ENCODE data around the gene OGFOD3.
"Not testable (repeated sequence)": the region's sequence is repeated elsewhere in the genome, so short reads cannot be mapped to it uniquely, and the experiment has no call there.

Gene OGFOD3

GRCh38 chr17:82372249-82373071, 45.9 kb downstream of the OGFOD3 start:
- DNase-seq = no peak

- no peak for DNase-seq
Observed at GRCh38 chr17:82371333-82372248, 46.8 kb downstream of the OGFOD3 start, which contains the start of gene UTS2R. Gene UTS2R, plus strand, starts transcription at chr17:82371765. Its CDS starts 2,560 bp downstream, at chr17:82374325.

GRCh38 chr17:82370471-82371332, 47.7 kb downstream of the OGFOD3 start:
- peak in 1 of 5 donors; percentile 45 for DNase-seq

- DNase-seq = no peak
Observed at GRCh38 chr17:82369211-82369610, 49.2 kb downstream of the OGFOD3 start.

GRCh38 chr17:82367724-82368524, 50.5 kb downstream of the OGFOD3 start:
- DNase-seq = no peak

GRCh38 chr17:82366749-82367148, 51.6 kb downstream of the OGFOD3 start:
- no peak for DNase-seq

- no peak for DNase-seq
Observed at GRCh38 chr17:82365606-82366295, 52.6 kb downstream of the OGFOD3 start.

- no peak for DNase-seq
Observed at GRCh38 chr17:82361885-82362633, 56.3 kb downstream of the OGFOD3 start.

- not testable (repeated sequence) for DNase-seq
Observed at GRCh38 chr17:82359451-82360074, 58.8 kb downstream of the OGFOD3 start.

- DNase-seq = peak in 1 of 5 donors; percentile 39
Observed at GRCh38 chr17:82358465-82359350, 59.7 kb downstream of the OGFOD3 start, which contains the start of gene TEX19. Gene TEX19, plus strand, starts transcription at chr17:82359247. Its CDS starts 2,904 bp downstream, at chr17:82362151.

GRCh38 chr17:82357394-82357793, 61.0 kb downstream of the OGFOD3 start:
- no peak for DNase-seq

GRCh38 chr17:82356845-82357355, 61.5 kb downstream of the OGFOD3 start:
- DNase-seq = no peak

- no peak for DNase-seq
Observed at GRCh38 chr17:82355770-82356427, 62.5 kb downstream of the OGFOD3 start.

GRCh38 chr17:82354804-82355308, 63.5 kb downstream of the OGFOD3 start:
- no peak for DNase-seq

- no peak for DNase-seq
Observed at GRCh38 chr17:82353484-82353883, 64.9 kb downstream of the OGFOD3 start.

GRCh38 chr17:82351713-82352488, 66.5 kb downstream of the OGFOD3 start:
- DNase-seq = peak; percentile 51 to 84 (median 74)
